Activated CD4-positive, alpha-beta T cell treated with anti-CD3 and anti-CD28 coated beads for 1 hour (primary cell): Measurements from ENCODE around the gene PFKL.
"Not testable (repeated sequence)": the region's sequence is repeated elsewhere in the genome, so short reads cannot be mapped to it uniquely, and the experiment has no call there.

Source experiments
- DNase-seq: peaks from one replicate; pipeline ENCODE4 v3.0.0-alpha.2; 2020

PFKL gene

GRCh38 chr21:44295163-44295573 is 4.7 kb upstream of the PFKL start:
- no peak for DNase-seq

DNA sequence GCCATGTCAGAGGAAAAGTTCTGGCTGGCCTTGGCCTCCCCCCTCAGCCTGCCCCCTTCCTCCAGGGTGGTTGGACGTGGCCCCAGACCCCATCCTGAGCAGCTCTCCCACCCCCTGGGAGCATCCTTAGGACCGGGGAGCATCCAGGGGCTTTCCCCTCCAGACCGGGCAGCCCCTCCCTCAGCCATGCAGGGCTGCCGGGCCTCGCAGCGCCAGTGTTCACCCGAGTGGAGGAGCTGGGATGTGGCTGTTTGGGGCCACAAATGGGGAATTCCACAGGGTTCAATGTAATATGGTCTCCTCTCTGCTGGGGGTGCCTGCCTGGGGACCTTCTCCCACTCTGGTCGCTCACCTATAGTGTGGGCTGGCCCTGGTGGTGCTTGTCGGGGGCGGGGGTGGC is 4.2 kb upstream of the PFKL start:
- no peak for DNase-seq

DNA sequence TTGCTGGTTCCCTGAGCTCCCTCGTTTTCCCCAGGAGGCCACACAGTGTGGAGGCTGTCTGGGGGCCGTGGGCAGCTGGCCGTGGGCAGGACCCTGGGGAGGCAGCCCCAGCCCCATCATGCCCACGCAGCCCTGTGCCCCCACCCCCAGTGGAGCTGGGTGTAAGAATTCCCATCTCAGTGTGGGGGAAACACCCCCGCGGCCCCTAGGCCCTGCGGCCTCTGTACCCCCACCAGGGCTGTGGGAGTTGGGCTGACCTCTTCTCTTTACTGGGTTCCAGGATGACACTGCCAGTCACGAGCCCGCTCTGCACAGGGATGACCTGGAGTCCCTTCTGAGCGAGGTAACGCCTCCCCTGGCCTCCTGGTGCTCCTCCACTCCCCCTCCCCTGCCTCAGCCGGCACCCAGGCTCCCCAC is 3.7 kb upstream of the PFKL start:
- no peak for DNase-seq

- DNase-seq = no peak
Observed at GRCh38 chr21:44296916-44297315, 2.9 kb upstream of the PFKL start.

- DNase-seq = peak; percentile 54
Observed at GRCh38 chr21:44297525-44298290, 2.1 kb upstream of the PFKL start.

DNA sequence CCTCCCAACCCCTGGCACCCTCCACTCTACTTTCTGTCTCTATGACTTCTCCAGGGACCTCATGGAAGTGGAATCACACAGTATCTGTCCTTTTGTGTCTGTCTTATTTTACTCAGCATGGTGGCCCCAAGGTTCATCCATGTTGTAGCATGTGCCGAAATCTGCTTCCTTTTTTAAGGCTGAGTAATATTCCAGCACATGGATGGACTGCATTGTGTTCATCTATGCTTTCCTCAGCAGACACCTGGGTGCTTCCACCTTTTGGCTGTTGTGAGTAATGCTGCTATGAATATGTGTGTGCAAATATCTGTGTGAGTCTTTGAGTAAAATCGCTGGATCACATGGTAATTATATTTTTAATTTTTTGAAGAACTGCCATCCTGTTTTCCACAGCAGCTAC is 1.6 kb upstream of the PFKL start:
- DNase-seq = no peak

GRCh38 chr21:44299085-44299457 is 782 bp upstream of the PFKL start:
- no peak for DNase-seq

DNA sequence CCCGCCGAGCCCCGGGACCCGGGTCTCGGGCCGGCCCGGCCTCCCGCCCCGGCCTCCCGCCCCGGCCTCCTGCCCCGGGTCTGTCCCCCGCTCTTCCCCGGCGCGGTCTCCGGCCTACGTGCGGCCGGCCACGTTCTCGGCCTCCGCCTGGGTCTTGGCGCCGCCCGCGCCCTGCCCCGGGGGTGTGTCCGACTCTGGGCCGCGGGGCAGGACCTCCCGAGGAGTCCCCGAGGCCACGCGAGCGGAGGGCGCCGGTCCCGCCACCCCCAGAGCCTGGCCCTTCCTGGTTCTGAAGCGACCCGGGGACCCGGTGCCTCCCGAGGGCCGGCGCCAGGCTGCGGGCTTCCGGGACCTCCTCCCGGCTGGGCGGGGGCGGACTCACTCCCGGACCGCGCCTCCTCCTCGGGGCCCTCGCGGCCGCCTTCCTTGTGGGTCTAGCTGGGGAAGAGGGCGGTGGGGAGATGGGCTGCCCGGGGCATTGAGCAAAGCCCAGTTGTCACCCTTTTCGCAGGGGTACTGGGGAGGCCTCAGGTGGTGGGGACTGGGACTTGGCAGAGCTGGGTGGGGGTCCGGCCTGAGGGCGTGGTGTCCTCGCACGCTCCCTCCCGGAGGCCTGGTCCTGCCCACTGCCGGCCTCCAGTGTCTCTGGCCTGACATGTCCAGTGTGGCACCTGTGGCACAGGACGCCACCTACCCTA is 558 bp downstream of the PFKL start:
- DNase-seq = peak; percentile 43

DNA sequence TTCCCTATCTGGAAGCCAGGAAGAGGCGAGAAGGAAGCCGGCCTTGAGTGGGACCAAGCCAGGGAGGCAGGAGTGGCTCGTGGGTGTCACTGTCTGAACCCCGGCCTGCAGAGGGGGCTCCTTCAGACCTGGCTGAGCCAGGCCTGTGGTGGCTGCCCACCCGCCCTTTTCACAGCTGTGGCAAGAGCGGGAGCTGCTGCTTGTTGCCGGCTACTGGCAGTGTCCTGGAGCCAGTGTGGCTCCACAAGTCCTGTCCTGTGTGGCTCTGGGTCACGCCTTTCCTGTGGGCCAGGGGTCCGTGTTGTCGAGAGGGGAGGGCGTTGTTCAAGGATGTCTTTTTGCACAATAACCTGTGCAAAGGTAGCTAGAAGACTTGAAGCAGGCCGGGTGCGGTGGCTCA is 1.3 kb downstream of the PFKL start:
- DNase-seq = no peak

DNA sequence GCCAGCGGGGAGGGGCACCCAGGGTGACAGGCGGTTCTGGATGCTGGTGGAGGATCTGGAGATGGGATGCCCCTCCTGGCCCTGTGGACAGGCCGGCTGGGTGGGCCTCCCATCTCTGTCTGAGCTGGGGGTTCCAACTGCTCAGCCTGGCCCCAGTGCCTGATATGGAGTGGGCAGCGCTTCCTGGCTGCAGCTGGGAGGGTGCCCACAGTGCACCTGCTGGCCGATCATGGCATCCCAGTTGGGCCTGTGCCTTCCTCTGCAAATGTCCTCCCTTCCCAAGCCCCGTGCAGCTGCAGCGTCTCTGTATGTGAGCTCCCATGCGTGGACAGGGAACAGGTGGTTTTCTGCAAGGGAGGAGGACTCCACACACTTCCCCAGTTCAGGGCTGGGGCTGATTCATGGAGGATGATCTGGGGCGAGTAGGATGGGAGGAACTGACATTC is 2.1 kb downstream of the PFKL start:
- no peak for DNase-seq

DNA sequence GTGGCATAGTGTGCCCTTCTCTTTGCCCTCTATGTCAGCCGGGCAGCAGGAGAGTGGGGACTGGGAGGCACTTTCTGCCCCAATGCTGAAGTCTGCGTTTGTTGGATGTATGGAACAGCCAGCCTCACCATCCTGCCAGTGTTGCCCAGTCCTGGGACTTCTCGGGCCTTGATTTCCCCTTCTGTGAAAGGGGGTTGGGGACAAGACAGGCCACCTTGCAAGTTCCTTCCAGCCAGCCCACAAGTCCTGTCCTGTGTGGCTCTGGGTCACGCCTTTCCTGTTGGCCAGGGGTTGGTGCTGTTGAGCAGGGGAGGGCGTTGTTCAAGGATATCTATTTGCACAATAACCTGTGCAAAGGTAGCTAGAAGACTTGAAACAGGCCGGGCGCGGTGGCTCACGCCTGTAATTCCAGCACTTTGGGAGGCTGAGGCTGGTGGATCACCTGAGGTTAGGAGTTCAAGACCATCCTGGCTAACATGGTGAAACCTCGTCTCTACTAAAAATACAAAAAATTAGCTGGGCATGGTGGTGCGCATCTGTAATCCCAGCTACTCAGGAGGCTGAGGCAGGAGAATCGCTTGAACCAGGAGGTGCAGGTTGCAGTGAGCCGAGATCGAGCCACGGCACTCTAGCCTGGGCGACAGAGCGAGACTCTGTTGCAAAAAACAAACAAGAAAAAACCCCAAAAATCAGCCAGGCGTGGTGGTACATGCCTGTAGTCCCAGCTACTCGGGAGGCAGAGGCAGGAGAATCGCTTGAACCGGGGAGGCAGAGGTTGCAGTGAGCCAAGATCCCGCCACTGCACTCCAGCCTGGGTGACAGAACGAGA is 2.9 kb downstream of the PFKL start:
- not testable (repeated sequence) for DNase-seq

DNA sequence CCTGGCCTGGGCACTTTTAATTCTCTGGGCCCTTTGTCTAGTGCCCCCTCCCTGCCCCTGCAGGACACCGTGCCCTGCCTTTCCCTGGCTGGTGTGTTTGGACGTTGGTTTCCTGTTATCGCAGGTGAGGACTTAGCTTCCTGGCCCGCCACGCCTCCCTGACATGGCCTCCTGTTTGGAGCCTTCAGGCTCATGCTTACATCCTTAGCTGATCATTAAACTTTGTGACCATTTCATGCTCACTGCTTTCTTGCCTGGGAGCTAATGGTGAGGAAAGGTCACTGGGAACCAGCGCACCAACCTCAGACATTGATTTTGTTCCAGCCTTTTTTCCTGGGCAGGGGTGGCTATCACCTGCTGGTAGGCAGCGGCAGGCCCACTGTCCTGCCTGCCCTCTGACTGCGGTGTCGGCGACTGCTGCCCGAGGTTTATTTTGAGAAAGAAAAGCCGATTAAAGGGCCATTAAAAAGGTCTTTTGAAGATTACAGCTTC is 3.7 kb downstream of the PFKL start:
- no peak for DNase-seq

- DNase-seq = no peak
Observed at GRCh38 chr21:44304011-44304616, 4.3 kb downstream of the PFKL start.

DNA sequence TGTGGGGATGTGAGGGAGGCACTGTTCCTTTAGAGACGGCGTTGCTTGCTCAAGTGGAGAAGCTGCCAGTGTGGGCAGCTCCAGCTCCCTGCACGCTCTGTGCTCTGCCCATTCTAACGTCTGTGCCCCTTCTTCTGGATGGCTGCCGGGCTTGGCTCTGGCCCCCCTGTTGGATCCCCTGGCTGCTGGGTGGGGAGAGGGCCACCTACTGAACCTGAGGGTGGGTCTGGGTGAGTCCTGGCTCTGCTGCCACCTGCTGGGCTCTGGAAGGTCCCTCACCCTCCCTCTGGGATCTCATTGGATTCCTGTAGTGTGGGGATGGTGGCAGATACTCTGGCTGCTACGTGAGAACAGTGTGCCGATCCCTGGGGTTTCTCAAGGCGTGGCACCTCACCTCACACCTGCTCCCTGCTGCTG is 5.0 kb downstream of the PFKL start:
- no peak for DNase-seq

DNA sequence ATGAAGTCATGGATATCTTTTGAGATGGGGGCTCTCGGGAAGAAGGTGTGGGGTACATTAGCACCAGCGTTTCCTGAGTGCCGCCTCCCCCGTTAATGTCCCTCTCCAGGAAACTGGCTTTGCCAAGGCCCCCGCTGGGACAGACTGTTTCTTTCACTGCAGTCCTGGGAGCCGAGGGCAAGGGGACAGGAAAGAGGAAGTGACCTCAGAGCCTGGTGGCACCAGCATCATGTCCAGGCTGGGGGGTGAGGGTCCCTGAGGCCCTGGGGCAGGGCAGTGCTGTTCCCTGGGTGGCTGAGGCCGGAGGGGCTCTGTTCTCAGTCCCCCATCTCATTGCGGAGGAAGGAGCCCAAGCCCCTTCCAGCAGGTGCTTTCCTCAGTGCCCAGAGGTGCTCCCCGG is 5.8 kb downstream of the PFKL start:
- DNase-seq = no peak

DNA sequence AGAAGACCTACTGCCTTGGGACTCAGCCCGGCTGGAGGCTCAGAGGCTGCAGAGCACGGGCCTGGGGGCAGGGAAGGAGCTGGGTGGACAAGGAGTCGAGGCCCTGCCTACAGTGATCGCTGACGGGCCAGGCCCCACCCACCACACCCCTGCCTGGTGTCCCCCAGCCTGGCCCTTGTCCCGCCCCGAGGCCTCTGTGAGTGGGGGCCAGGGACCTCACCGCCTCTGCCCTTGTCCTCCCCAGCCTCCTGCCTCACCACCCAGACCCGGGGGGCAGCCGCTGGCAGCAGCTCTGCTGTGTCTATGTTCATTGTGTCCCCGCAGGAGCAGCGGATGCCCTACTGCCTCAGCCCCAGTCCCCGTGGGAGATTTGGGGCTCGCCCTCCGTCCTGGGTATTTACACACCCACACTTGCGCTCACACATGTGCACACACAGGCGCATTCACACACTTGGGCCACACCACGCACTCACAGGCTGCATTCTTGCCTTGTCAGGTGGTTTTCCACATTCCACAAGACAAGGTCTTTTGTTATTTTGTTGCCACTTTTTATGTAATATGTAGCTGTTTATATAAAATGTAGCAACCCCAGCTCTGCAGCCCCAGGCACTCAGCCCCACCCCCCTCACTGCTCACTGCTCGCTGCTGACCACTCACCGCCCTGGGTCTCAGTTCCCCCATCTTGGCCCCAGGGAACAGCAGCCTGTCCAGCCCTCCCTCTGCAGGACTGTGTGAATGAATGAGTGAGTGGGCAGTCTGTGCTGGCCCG is 7.3 kb downstream of the PFKL start:
- no peak for DNase-seq

DNA sequence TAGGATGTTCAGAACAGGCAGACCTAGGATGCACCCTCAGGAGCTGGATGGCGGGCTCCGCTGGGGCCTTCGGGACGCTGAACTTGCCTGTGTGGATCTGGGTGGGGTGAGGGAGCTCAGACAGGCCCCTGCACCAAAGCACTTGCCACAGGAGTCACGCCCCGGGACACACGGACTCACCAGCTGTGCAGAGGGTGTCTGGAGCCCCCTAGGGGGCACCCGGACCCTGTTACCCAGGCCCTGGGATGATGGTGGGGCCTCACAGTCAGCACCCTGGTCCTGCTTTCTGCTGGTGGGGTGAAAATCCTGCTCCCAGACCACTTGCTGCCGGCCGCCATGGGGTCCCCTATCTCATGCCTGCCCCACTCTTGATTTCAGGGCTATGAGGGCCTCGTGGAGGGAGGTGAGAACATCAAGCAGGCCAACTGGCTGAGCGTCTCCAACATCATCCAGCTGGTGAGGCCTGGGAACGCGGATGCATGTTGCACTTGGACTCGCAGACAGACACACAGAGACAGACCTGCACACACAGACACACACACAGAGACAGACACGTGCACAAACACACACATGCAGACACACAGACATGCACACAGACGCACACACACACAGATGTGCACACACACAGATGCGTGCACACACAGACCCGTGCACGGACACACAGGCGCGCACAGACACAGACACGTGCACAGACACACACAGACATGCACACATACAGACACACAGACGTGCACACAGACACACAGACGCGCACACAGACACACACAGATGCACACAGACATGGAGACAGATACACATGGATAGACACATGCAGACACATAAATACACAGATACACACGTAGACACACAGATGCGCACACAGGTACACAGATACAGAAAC is 11.0 kb downstream of the PFKL start:
- DNase-seq = no peak

DNA sequence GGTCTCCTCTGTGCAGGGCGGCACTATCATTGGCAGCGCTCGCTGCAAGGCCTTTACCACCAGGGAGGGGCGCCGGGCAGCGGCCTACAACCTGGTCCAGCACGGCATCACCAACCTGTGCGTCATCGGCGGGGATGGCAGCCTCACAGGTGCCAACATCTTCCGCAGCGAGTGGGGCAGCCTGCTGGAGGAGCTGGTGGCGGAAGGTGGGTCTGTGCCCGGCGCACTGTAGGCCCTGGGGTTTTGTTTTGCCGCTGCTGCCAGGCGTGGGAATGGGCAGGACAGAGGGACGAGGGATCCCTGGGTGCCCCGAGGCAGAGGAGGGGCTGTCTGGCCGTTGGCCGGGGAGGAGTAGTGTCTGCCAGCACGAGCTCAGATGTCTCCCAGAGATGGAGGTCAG is 12.2 kb downstream of the PFKL start:
- no peak for DNase-seq

GRCh38 chr21:44312716-44313115 is 12.9 kb downstream of the PFKL start:
- no peak for DNase-seq

GRCh38 chr21:44313451-44313850 is 13.6 kb downstream of the PFKL start:
- DNase-seq = no peak

GRCh38 chr21:44314128-44314527 is 14.3 kb downstream of the PFKL start:
- no peak for DNase-seq
